BE2C (cell line): ENCODE results near the gene TTLL13.
"Not testable (repeated sequence)": the region's sequence is repeated elsewhere in the genome, so short reads cannot be mapped to it uniquely, and the experiment has no call there.

Experiments
- DNase-seq: peaks from one replicate; pipeline ENCODE4 v3.0.0-alpha.2; 2020
- H3K27me3 ChIP-seq: fragments of 250-450 bp; sonication (Bioruptor Pico); 2 replicates; pipeline ENCODE4 v1.5.1; 2020; ENCODE audit warnings: mild to moderate bottlenecking
- H3K36me3 ChIP-seq: fragments of 250-450 bp; sonication (Bioruptor Pico); 2 replicates; pipeline ENCODE4 v1.5.1; 2020; ENCODE audit warnings: mild to moderate bottlenecking
- H3K4me1 ChIP-seq: fragments of 250-450 bp; sonication (Bioruptor Pico); 2 replicates; pipeline ENCODE4 v1.5.1; 2020
- H3K4me3 ChIP-seq: 2 replicates; pipeline ENCODE4 v1.5.1; 2011; ENCODE audit warnings: low read depth, low read length
- H3K9me3 ChIP-seq: fragments of 250-450 bp; sonication (Bioruptor Pico); 2 replicates; pipeline ENCODE4 v1.5.1; 2020
- CTCF ChIP-seq: IDR thresholded peaks from 2 replicates; pipeline ENCODE4 v1.5.1; 2012; ENCODE audit warnings: mild to moderate bottlenecking, low read depth, low read length

Gene TTLL13

GRCh38 chr15:90291679-90292356, 42.5 kb downstream of the TTLL13 start:
- no peaks in the 10 kb centered on the region for H3K36me3 ChIP-seq
- H3K4me1 ChIP-seq = no peaks in the 10 kb centered on the region; the same call in 1 of the 2 replicates
- TF ChIP-seq CTCF = no peak
- no peaks in the 10 kb centered on the region for H3K27me3 ChIP-seq
- H3K9me3 ChIP-seq = no peaks in the 10 kb centered on the region
- no peak overlapping the region for H3K4me3 ChIP-seq
- peak; percentile 79 for DNase-seq

- DNase-seq = peak; percentile 78
Observed at GRCh38 chr15:90293040-90293810, 43.9 kb downstream of the TTLL13 start.

GRCh38 chr15:90294159-90294558, 44.8 kb downstream of the TTLL13 start:
- Histone ChIP-seq H3K4me1 (no peaks in the 10 kb centered on the region; the same call in 1 of the 2 replicates), H3K9me3 (no peaks in the 10 kb centered on the region), H3K4me3 (no peak overlapping the region), H3K27me3 (no peaks in the 10 kb centered on the region), H3K36me3 (no peaks in the 10 kb centered on the region)
- TF ChIP-seq CTCF = no peak
- DNase-seq = no peak

More at GRCh38 chr15:90293040-90293810, 43.9 kb downstream of the TTLL13 start:
- H3K27me3 ChIP-seq, H3K36me3 ChIP-seq, H3K9me3 ChIP-seq, H3K4me3 ChIP-seq, H3K4me1 ChIP-seq: not testable (repeated sequence)
- peak; percentile 80 for TF ChIP-seq CTCF

GRCh38 chr15:90294601-90295269, 45.4 kb downstream of the TTLL13 start:
- Histone ChIP-seq H3K36me3 (no peaks in the 10 kb centered on the region), H3K27me3 (no peaks in the 10 kb centered on the region), H3K4me3 (no peak overlapping the region), H3K9me3 (no peaks in the 10 kb centered on the region), H3K4me1 (no peaks in the 10 kb centered on the region; the same call in 1 of the 2 replicates)
- TF ChIP-seq CTCF = peak; percentile 40
- DNase-seq = peak; percentile 40

- no peaks in the 10 kb centered on the region for H3K36me3 ChIP-seq
- no peaks in the 10 kb centered on the region; the same call in 1 of the 2 replicates for H3K4me1 ChIP-seq
- H3K4me3 ChIP-seq = no peak overlapping the region
- H3K9me3 ChIP-seq = no peaks in the 10 kb centered on the region
- no peak for DNase-seq
- no peaks in the 10 kb centered on the region for H3K27me3 ChIP-seq
- TF ChIP-seq CTCF = no peak
Observed at GRCh38 chr15:90295270-90295648, 45.9 kb downstream of the TTLL13 start.

- not testable (repeated sequence) for DNase-seq, H3K4me1 ChIP-seq, H3K4me3 ChIP-seq, H3K9me3 ChIP-seq, H3K36me3 ChIP-seq, H3K27me3 ChIP-seq
Observed at GRCh38 chr15:90296316-90296884, 47.0 kb downstream of the TTLL13 start.
